Testis (tissue), 2 donors: ENCODE results near the gene TENM4.

Experiments used
- CTCF ChIP-seq, 3 experiments: fragments of 450-650 bp in 2 of 3; fragments of 200-600 bp in 1 of 3; sonication (generic) in 1 of 3; IDR thresholded peaks; one replicate each; pipeline ENCODE4 v1.5.1; 2016 to 2019; ENCODE audit warnings: antibody characterized with exemption in 3 of 3, mild to moderate bottlenecking in 2 of 3, moderate library complexity in 1 of 3
- POLR2A ChIP-seq: fragments of 450-650 bp; IDR thresholded peaks from one replicate; pipeline ENCODE4 v1.6.1; 2017; ENCODE audit warnings: antibody characterized with exemption, mild to moderate bottlenecking, moderate library complexity

GRCh38 chr11:78952890-78953289 lies 487.9 kb downstream of the TENM4 start:
- TF ChIP-seq CTCF (IDR thresholded peaks at IDR 0.05) = no peak
- TF ChIP-seq POLR2A = no peak
